Activated T-cell treated with anti-CD3 and anti-CD28 coated beads, Interleukin-2, amount 50 U/mL, for 1 hour (primary cell): ENCODE data around the gene STEAP3.

ENCODE experiments used
- DNase-seq: peaks from one replicate; pipeline ENCODE4 v3.0.0-alpha.2; 2020

The STEAP3 gene

DNA sequence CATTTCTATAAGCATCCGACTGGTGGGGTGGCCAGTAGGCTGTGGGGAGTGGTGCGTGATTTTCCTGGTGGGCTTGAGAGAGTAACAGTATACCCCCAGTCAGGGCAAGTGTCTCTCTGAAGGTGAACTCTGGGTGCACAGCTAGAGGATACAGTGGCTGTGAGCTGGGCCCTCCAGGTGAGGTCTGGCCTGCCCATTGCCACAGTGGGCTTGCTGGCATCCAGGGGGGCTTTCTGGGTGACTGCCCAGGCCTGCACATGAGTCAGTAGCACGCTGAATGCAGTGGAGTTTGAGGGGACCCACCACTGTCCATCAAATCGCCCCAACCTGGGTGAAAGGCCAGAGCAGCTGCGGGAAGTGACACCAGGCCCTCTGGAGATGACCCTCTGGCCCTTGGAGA is 4.5 kb downstream of the STEAP3 start:
- DNase-seq = no peak

DNA sequence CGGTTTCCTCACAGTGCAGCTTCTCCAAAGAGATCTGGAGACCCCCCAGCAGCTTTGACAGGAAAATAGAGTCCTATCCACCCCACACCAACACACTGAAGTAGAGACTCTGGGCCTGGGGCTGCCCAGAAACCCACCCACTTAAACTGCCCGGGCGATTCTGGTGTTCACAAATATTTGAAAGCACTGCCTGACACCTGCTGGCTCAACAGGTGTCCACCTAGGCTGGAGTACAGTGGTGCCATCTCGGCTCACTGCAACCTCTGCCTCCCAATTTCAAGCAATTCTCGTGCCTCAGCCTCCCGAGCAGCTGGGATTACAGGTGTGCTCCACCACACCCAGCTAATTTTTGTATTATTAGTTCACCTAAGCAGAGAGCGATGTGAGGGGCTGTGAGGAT is 5.3 kb downstream of the STEAP3 start:
- no peak for DNase-seq

DNA sequence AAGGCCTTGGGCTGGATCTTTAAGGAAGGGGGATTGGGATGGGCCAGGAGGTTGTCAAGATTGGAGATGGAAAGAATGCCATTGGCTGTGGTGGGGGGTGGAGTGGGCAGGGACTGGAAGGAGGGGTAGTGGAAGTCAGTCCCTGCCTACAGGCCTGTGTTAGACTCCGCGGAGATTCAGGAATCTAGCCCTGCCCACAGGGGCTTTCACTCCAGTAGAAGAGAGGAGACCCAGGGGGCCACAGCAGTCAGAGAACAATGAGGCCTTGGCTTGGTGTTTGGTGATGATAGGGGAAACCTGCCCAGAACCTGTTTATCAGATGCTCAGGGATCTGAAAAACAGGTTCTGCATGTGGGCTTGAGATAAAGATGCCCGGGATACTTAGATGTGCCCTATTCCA is 6.1 kb downstream of the STEAP3 start:
- DNase-seq = no peak

GRCh38 chr2:119230219-119231185 is 6.9 kb downstream of the STEAP3 start:
- no peak for DNase-seq

DNA sequence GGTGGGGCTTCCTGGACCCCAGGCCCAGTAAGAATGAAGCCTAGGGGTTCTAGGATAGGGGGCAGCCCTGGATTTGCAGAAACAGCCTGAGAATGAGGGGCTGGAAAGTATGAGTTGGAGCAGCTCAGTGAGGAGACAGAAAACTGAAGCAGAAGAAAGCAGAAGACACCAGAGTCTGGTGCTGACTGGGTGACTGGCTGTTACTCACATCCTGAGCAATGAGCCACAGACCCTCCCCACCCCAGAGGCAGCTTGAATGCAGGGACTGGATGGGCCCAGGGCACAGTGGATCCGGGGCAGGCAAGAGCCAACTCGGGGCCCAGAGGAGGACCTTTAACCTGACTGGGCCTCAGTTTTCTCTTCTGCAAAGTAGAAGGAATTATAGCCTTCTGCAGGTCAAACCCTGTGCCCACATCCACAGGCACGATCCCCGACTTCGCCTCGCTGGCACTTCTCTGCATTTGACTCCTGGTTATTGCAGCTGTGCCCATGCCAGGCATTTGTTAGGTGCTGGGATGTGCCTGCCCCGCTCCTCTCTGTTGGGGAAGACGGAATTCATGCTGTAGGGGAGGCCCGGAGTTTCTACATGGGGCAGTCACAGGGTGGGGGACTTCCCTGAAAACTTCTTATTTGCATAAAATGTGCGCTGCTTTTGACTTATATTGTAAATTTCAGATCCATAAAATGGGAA is 8.5 kb downstream of the STEAP3 start:
- DNase-seq = no peak

DNA sequence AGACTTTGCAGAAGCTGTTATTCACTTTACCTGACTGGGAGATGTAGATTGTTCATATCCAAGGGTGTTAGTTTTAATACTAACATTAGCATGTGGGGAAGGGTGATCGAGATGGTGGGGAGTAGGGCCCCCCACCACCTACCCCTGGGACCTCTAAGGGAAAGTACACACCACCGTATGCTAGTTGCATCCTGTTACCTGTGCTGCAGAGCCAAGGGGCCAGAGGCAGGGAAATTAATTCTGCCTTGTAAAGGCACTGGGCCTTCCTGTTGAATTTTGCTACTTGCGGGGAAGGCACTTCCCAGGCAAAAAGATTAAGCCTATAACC is 9.0 kb downstream of the STEAP3 start:
- no peak for DNase-seq

DNA sequence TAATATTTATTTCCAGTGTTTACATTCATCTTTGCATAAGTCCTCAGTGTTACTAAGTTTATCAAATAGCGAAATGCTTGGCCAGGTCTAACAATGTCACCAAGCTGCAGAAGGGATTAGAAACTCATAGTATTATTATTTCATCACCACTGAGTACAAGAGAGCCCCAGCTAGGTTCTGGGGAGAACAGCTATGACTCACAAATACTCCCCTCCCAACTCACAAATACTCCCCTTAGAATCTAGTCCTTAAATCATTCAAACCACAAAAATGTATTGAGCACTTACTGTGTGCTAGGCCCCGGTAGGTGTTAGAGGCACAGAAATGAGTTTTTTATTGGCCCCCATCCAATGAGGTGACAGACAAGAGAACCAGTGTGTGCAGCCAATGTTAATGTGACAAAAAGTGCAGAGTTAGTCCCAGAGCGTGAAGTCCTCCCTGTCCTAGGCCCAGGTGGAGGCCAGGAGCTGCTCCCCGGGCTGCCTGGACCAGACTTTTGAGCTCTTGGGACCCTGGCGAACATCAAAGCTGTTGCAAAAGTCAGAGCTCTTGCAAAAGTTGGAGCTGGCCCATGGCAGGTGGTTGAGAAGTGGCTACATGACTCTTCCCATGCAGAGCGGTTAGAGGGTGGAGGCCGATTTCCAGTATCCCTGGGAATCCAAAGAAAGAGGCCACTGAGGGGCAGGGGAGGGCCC is 9.8 kb downstream of the STEAP3 start:
- DNase-seq = no peak

DNA sequence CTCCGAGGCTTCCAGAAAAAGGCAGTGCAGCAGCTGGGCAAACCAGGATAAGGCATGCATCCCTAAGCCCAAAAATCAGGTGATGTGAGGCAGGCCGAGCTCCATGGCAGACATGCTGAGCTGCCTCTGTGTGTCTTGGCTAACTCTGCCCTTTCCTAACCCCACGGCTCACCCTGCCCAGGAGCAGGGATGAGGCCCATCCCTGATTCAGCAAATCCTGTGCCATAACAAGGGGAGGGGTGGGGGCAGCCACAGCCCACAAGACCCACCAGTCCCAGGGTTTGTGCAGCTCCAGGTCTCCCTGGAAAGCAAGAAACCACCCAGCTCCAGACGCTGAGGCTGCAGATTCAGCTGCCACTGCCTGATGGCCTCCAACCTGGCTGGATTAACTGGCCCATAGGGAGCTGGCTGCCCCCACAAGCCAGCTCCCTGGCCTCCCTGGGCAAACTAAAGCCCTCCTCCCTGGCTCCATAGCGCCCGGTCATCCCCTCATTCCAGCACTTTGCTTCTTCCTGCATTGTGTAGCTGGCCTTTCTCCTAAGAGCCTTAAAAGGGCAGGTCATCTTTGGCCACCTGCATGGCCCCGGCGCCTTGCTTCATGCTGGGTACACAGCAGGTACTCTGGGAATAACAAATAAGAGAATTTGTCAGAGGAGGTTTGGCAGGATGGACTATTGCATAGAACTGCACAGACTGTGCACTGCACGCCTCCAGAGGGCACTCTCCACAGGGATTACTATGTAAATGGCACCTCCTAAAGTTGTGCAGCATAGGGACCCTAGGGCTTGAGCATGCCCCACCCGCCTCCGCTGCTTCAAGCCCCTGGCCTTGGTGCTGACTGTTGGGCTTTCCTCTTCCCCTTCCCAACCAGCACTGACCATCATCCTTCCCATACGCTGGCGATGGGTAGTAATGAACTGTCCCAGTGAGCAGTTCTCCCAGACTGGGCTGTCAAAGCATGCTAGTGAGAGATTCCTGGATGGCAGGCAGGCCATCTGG is 10.7 kb downstream of the STEAP3 start:
- no peak for DNase-seq

GRCh38 chr2:119236796-119237195 is 13.2 kb downstream of the STEAP3 start:
- DNase-seq = no peak

GRCh38 chr2:119240311-119241204 is 16.9 kb downstream of the STEAP3 start:
- DNase-seq = no peak

GRCh38 chr2:119241205-119241532 is 17.5 kb downstream of the STEAP3 start:
- no peak for DNase-seq

GRCh38 chr2:119242276-119243119 is 18.9 kb downstream of the STEAP3 start:
- DNase-seq = no peak

DNA sequence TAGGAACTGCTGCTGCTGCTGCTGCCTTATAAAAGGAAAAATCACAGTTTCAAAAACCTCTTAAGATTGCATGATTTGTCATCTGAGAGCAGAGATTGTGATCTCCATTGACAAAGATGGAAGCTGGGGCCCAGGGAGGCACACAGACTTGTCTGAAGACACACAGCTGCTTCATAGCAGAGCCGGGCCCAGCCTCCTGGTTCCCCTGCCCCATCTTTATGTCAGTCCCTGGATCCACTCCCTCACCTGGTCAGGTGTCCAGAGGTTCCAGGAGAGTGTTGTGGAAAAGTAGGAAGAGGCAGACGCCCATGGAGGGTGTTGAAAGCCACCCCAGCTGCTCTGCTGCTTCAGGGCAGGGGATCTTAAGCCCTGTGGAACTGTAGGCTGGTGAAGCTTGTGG is 20.0 kb downstream of the STEAP3 start:
- no peak for DNase-seq

GRCh38 chr2:119245076-119245840 is 21.6 kb downstream of the STEAP3 start:
- DNase-seq = no peak

DNA sequence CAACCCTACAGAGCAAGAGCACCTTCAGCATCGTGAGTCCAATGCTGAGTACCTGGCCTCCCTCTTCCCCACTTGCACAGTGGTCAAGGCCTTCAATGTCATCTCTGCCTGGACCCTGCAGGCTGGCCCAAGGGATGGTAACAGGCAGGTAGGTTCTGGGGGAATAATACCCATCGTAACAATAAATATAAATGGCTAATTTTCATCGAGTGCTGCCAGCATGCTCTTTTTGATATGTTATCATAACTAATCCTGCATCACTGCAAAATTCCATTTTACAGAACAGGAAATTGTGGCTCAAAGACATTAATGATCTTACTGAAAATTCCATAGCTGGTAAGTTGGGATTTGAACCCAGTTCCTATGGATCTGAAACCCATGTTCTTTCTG is 22.2 kb downstream of the STEAP3 start:
- DNase-seq = no peak

DNA sequence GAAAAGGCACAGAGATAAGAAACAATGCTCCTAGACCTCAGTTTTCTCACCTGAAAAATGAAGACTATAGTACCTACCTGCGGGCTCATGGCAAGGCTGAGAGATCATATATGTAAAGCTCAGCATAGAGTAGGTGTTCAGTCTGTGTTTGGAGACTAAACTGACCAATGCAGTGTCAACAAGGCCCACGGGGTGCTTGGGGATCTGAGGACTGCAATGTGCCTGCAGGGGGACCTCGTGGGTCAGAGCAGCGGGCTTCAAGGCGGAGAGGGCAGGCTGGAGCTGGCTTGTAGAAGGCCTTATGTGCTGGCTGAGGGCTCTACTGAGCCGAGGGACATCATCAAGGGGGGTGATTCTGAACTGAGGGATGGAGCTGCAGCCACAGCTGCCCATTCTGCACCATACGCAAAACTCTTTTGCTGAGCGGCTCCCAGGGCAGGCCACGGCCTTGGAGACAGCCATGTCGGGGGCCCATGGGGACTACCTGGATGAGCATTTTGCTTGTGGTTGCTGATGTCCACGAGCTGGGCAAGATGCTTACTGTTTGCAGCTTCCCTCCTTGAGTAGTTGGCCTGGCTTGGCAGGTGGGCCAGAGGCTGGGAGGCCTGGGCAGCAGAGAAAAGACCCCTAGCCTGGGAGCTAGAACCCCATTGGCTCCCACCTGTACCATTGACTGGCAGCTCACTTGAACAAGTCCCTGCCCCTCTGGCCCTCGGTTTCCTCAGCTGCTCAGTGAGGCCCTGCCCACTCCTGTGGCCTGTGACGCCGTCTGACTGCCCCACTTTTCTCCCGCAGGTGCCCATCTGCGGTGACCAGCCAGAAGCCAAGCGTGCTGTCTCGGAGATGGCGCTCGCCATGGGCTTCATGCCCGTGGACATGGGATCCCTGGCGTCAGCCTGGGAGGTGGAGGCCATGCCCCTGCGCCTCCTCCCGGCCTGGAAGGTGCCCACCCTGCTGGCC is 23.5 kb downstream of the STEAP3 start:
- no peak for DNase-seq

- no peak for DNase-seq
Observed at GRCh38 chr2:119247844-119248271, 24.2 kb downstream of the STEAP3 start.

- no peak for DNase-seq
Observed at GRCh38 chr2:119248311-119248710, 24.7 kb downstream of the STEAP3 start.

DNA sequence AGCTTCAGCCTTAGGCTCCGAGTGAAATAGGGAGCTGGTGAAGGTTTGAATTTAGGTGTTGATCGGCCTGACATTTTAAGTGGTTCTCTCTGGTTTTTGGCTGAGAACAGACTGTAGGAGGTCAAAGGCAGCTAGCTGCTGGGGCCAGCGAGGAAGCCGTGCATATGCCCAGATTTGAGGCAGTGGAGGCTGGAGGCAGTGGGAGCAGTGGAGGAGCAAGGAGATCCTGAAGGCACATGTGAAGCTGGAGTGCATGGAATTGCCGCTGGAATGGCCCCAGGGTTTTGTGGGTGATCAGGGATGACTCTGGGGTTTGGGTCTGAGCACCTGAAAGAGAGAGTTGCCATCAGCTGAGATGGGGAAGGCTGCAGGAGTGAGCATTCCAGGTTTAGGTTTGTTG is 25.1 kb downstream of the STEAP3 start:
- no peak for DNase-seq
